Breast epithelium (tissue), 3 donors: Measurements from ENCODE around the gene LRRC74B.

Experiments
- CTCF ChIP-seq, 3 donors: fragments of 450-650 bp; IDR thresholded peaks; one replicate each; pipeline ENCODE4 v1.5.1; 2016 to 2017; ENCODE audit warnings: antibody characterized with exemption in 3 of 3, mild to moderate bottlenecking in 3 of 3, moderate library complexity in 3 of 3
- POLR2A ChIP-seq: fragments of 450-650 bp; IDR thresholded peaks from one replicate; pipeline ENCODE4 v1.6.1; 2016; ENCODE audit warnings: antibody characterized with exemption, mild to moderate bottlenecking, moderate library complexity

- TF ChIP-seq CTCF (IDR thresholded peaks at IDR 0.05) (no peak), POLR2A (no peak)
These were observed 688 bp upstream of the LRRC74B start for GRCh38 chr22:21044931-21045584.
